HG03558 (cell line): Measurements from ENCODE around the gene NCK2.

Experiments
- ATAC-seq: cut with Tn5 transposase; IDR thresholded peaks from one replicate; pipeline ENCODE4 v1.9.1; 2021; ENCODE audit warnings: moderate number of reproducible peaks; ENCODE audit not compliant: unreplicated experiment; ENCODE audit errors: extremely low read depth

Gene NCK2

GRCh38 chr2:105787376-105788318 is 42.9 kb downstream of the NCK2 start:
- ATAC-seq, result no peak

- ATAC-seq, result no peak
These were observed 44.1 kb downstream of the NCK2 start for GRCh38 chr2:105788670-105789290.

GRCh38 chr2:105789745-105790460 is 45.2 kb downstream of the NCK2 start:
- peak; percentile 67 for ATAC-seq

- peak; percentile 5 for ATAC-seq
These were observed 45.9 kb downstream of the NCK2 start for GRCh38 chr2:105790461-105791149.

GRCh38 chr2:105791229-105791628 is 46.5 kb downstream of the NCK2 start:
- no peak for ATAC-seq

- no peak for ATAC-seq
These were observed 47.8 kb downstream of the NCK2 start for GRCh38 chr2:105792561-105792960.

GRCh38 chr2:105793196-105793975 is 48.7 kb downstream of the NCK2 start:
- no peak for ATAC-seq

GRCh38 chr2:105794926-105795574 is 50.3 kb downstream of the NCK2 start:
- ATAC-seq, result no peak

- ATAC-seq, result no peak
These were observed 50.8 kb downstream of the NCK2 start for GRCh38 chr2:105795575-105795934.

GRCh38 chr2:105796131-105796638 is 51.5 kb downstream of the NCK2 start:
- ATAC-seq, result no peak

GRCh38 chr2:105796791-105797190 is 52.1 kb downstream of the NCK2 start:
- no peak for ATAC-seq

GRCh38 chr2:105797298-105797819 is 52.6 kb downstream of the NCK2 start:
- peak; percentile 26 for ATAC-seq

GRCh38 chr2:105798595-105798994 is 53.9 kb downstream of the NCK2 start:
- no peak for ATAC-seq

- ATAC-seq, result no peak
These were observed 55.5 kb downstream of the NCK2 start for GRCh38 chr2:105800036-105800713.

GRCh38 chr2:105800953-105801635 is 56.4 kb downstream of the NCK2 start:
- no peak for ATAC-seq

- ATAC-seq, result no peak
These were observed 57.2 kb downstream of the NCK2 start for GRCh38 chr2:105801961-105802360.

GRCh38 chr2:105802587-105802986 is 57.9 kb downstream of the NCK2 start:
- no peak for ATAC-seq

- no peak for ATAC-seq
These were observed 58.6 kb downstream of the NCK2 start for GRCh38 chr2:105803337-105803736.
